Liver (tissue), 9 donors: ENCODE results near the gene TXNRD2. TPM values are rescaled to one million over a fixed set of nuclear protein-coding genes. Genes with fewer than 3 reads are reported as not detected.

Source experiments
- DNase-seq: peaks from one replicate; pipeline ENCODE4 v3.0.0-alpha.2; 2017; ENCODE audit warnings: low spot score
- H3K27ac ChIP-seq, 2 donors: one replicate each; pipeline ENCODE4 v1.7.0; 2013; ENCODE audit warnings: inconsistent platforms in 2 of 2, low read length in 2 of 2, control low read depth in 1 of 2, low read depth in 1 of 2, mild to moderate bottlenecking in 1 of 2
- H3K27me3 ChIP-seq, 4 donors: one replicate each; pipeline versions ENCODE4 v1.6.1 to v1.7.0; 2013; ENCODE audit warnings: low read length in 3 of 4, inconsistent platforms in 1 of 4, mild to moderate bottlenecking in 1 of 4, moderate library complexity in 1 of 4; ENCODE audit not compliant: control insufficient read depth in 4 of 4, insufficient read depth in 4 of 4
- H3K36me3 ChIP-seq, 4 donors: one replicate each; pipeline versions ENCODE4 v1.6.1 to v1.7.0; 2013; ENCODE audit warnings: low read length in 3 of 4, mild to moderate bottlenecking in 3 of 4, low read depth in 1 of 4, moderate library complexity in 1 of 4; ENCODE audit not compliant: control insufficient read depth in 4 of 4, insufficient read depth in 3 of 4
- H3K4me1 ChIP-seq, 4 donors: one replicate each; pipeline versions ENCODE4 v1.6.1 to v1.7.0; 2013; ENCODE audit warnings: low read length in 3 of 4, mild to moderate bottlenecking in 3 of 4, moderate library complexity in 1 of 4; ENCODE audit not compliant: control insufficient read depth in 4 of 4, insufficient read depth in 4 of 4
- H3K4me3 ChIP-seq, 3 donors: one replicate each; pipeline versions ENCODE4 v1.6.1 to v1.7.0; 2013; ENCODE audit warnings: low read length in 3 of 3, control low read depth in 1 of 3, low read depth in 1 of 3, mild to moderate bottlenecking in 1 of 3
- H3K9ac ChIP-seq, 2 donors: one replicate each; pipeline ENCODE4 v1.7.0; 2013; ENCODE audit warnings: low read length in 2 of 2, mild to moderate bottlenecking in 2 of 2, moderate library complexity in 2 of 2, control low read depth in 1 of 2, low read depth in 1 of 2
- H3K9me3 ChIP-seq, 4 donors: one replicate each; pipeline versions ENCODE4 v1.6.1 to v1.7.0; 2013; ENCODE audit warnings: low read length in 3 of 4; ENCODE audit not compliant: control insufficient read depth in 4 of 4
- ATF3 ChIP-seq: IDR thresholded peaks from 2 replicates; pipeline ENCODE4 v1.6.1; 2016; ENCODE audit warnings: antibody characterized with exemption
- CTCF ChIP-seq: fragments of 150-350 bp; IDR thresholded peaks from 2 replicates; pipeline ENCODE4 v1.5.1; 2017; ENCODE audit warnings: improper control_type of control experiment, low read depth, low read length; ENCODE audit not compliant: missing input control
- EGR1 ChIP-seq, 2 donors: IDR thresholded peaks; 2 replicates each; pipeline ENCODE4 v1.6.1; 2016 to 2018; ENCODE audit warnings: antibody characterized with exemption in 2 of 2, low read depth in 2 of 2
- FOXA1 ChIP-seq: IDR thresholded peaks from 2 replicates; pipeline ENCODE4 v1.6.1; 2016; ENCODE audit warnings: antibody characterized with exemption
- FOXA2 ChIP-seq: IDR thresholded peaks from 2 replicates; pipeline ENCODE4 v1.6.1; 2016; ENCODE audit warnings: antibody characterized with exemption
- GABPA ChIP-seq, 2 donors: IDR thresholded peaks in 1 of 2; conservative IDR thresholded peaks in 1 of 2; 2 replicates each; pipeline ENCODE4 v1.6.1; 2016; ENCODE audit warnings: antibody characterized with exemption in 2 of 2, mild to moderate bottlenecking in 1 of 2, moderate library complexity in 1 of 2
- HNF4A ChIP-seq, 2 donors: conservative IDR thresholded peaks; 2 replicates each; pipeline ENCODE4 v1.6.1; 2016; ENCODE audit warnings: antibody characterized with exemption in 2 of 2, mild to moderate bottlenecking in 2 of 2
- JUND ChIP-seq, 2 donors: IDR thresholded peaks; 2 replicates each; pipeline ENCODE4 v1.6.1; 2016; ENCODE audit warnings: antibody characterized with exemption in 2 of 2
- NR2F2 ChIP-seq: IDR thresholded peaks from 2 replicates; pipeline ENCODE4 v1.6.1; 2016; ENCODE audit warnings: antibody characterized with exemption
- RAD21 ChIP-seq, 2 donors: IDR thresholded peaks; 2 replicates each; pipeline ENCODE4 v1.6.1; 2016; ENCODE audit warnings: antibody characterized with exemption in 2 of 2, mild to moderate bottlenecking in 2 of 2
- REST ChIP-seq: IDR thresholded peaks from 2 replicates; pipeline ENCODE4 v1.6.1; 2016; ENCODE audit warnings: antibody characterized with exemption, mild to moderate bottlenecking
- SP1 ChIP-seq: IDR thresholded peaks from 2 replicates; pipeline ENCODE4 v1.6.1; 2018; ENCODE audit warnings: antibody characterized with exemption, mild to moderate bottlenecking
- TAF1 ChIP-seq: conservative IDR thresholded peaks from 2 replicates; pipeline ENCODE4 v1.6.1; 2016; ENCODE audit warnings: antibody characterized with exemption, mild to moderate bottlenecking
- YY1 ChIP-seq: IDR thresholded peaks from 2 replicates; pipeline ENCODE4 v1.6.1; 2016; ENCODE audit warnings: antibody characterized with exemption, mild to moderate bottlenecking
- ZBTB33 ChIP-seq: IDR thresholded peaks from 2 replicates; pipeline ENCODE4 v1.6.1; 2016; ENCODE audit warnings: antibody characterized with exemption
- WGBS: extraction: QIAGEN DNeasy Blood & Tissue Kit; methylation state at CpG from one replicate; pipeline ENCODE4 v1.1.7; 2013; 5-methylcytosine and 5-hydroxymethylcytosine counted together
- polyA plus RNA-seq, 2 donors: library from polyadenylated mRNA; stranded (reverse) in 1 of 2; unstranded in 1 of 2; fragments of 200-250 nt in 1 of 2; fragments of >200 nt in 1 of 2; fragmentation: Nextera tagmentation in 1 of 2; extraction: Ambion mirVana in 1 of 2; gene quantifications; one replicate each; pipeline versions ENCODE4 v1.2.1 to v1.2.3, GENCODE V29; 2013 to 2015
- total RNA-seq, 2 donors: library from RNA; depleted of rRNA; stranded (reverse); fragments of >200 nt; gene quantifications; one replicate each; pipeline ENCODE4 v1.2.3, GENCODE V29; 2014
- donor health status: healthy.
- donor health status: healthy.
- donor health status: healthy.
- donor health status: healthy.
- donor health status: healthy.

TXNRD2 gene
- total and polyA plus RNA-seq, 4 donors: 22.2 to 41.3 (median 33.6) TPM

GRCh38 chr22:19967850-19968449 is 26.3 kb upstream of the TXNRD2 start:
- Histone ChIP-seq H3K9ac (no peak overlapping the region), H3K27me3 (no peaks in the 10 kb centered on the region), H3K4me1 (peaks cover 24 to 74% (median 49%) of the 10 kb centered on the region in 4 donors), H3K36me3 (peaks cover 3 to 30% (median 9%) of the 10 kb centered on the region in 4 donors), H3K9me3 (no peaks in the 10 kb centered on the region), H3K4me3 (no peak overlapping the region), H3K27ac (peak overlapping the region; percentile 64 to 77)
- no peak for TF ChIP-seq SP1
- TF ChIP-seq TAF1: no peak
- no peak for TF ChIP-seq YY1
- TF ChIP-seq JUND (IDR thresholded peaks at IDR 0.05): no peak
- TF ChIP-seq RAD21 (IDR thresholded peaks at IDR 0.05): no peak
- no peak for TF ChIP-seq ATF3
- TF ChIP-seq GABPA (IDR thresholded peaks at IDR 0.05 in 1 of 2, conservative IDR thresholded peaks at IDR 0.05 in 1 of 2): no peak
- TF ChIP-seq HNF4A (conservative IDR thresholded peaks at IDR 0.05): no peak
- no peak for TF ChIP-seq FOXA1
- DNase-seq: no peak
- 81% methylated on average over 7 of the region's 7 CpGs for WGBS

- H3K27ac ChIP-seq: peak overlapping the region; percentile 64 to 77
- H3K9ac ChIP-seq: no peak overlapping the region
- peaks cover 3 to 30% (median 9%) of the 10 kb centered on the region in 4 donors for H3K36me3 ChIP-seq
- H3K4me1 ChIP-seq: peaks cover 29 to 74% (median 48%) of the 10 kb centered on the region in 4 donors
- TF ChIP-seq REST: no peak
- no peak for TF ChIP-seq ZBTB33
- no peak for TF ChIP-seq GABPA (IDR thresholded peaks at IDR 0.05 in 1 of 2, conservative IDR thresholded peaks at IDR 0.05 in 1 of 2)
- TF ChIP-seq CTCF: no peak
- no peak for TF ChIP-seq RAD21 (IDR thresholded peaks at IDR 0.05)
- TF ChIP-seq JUND (IDR thresholded peaks at IDR 0.05): no peak
- no peak for TF ChIP-seq FOXA2
- TF ChIP-seq EGR1 (IDR thresholded peaks at IDR 0.05; ENCODE audit: low read depth in 2 of 2): no peak
- no peak for TF ChIP-seq NR2F2
- no peaks in the 10 kb centered on the region for H3K9me3 ChIP-seq
- no peaks in the 10 kb centered on the region for H3K27me3 ChIP-seq
- DNase-seq: no peak
- whole genome bisulfite sequencing: 74% methylated on average over 20 of the region's 20 CpGs
- H3K4me3 ChIP-seq: no peak overlapping the region
Observed at GRCh38 chr22:19966908-19967750, 25.5 kb upstream of the TXNRD2 start.
